ENCODE data around the gene NADSYN1. TPM values are rescaled to one million over a fixed set of nuclear protein-coding genes. Genes with fewer than 3 reads are reported as not detected.
A peak's percentile ranks its signal among the peaks of the same experiment; 100 is the strongest.

The NADSYN1 gene
- total and polyA plus RNA-seq, 2 donors from 2014 or later, result 34.9 to 72.9 TPM

DNA sequence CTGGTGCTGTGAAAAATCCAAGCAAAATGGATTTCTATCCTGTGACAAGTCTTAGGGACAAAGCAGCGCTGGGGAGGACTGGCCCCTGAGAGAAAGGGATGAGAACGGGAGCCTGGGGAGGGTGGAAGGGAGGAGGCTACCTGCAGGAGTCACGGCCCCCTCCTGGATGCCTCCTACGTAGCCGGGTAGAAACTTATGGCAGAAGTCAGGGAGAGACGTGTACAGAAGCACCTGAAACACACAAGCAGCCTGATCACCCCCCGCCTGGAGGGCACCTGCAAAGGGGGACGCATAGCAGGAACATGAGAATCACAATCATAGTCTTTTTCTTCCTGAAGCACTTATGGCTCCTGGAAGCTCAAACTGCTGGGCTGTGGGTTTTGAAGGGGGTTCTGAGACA, 10.9 kb upstream of the NADSYN1 start:
- DNase-seq (peak in 1 of 5 donors; percentile 44), FAIRE-seq (no peak)
- Histone ChIP-seq H3K27me3 (ENCODE audit: control insufficient read depth, insufficient read depth, low read length) (no peaks in the 10 kb centered on the region), H3K4me1 (ENCODE audit: control insufficient read depth in 2 of 3, insufficient read depth in 2 of 3, low read depth in 1 of 3, low read length in 3 of 3) (no peaks in the 10 kb centered on the region), H3K9ac (ENCODE audit: low read length in 3 of 3) (no peak overlapping the region), H3K36me3 (ENCODE audit: control insufficient read depth in 2 of 3, insufficient read depth in 3 of 3, low read length in 3 of 3) (peaks cover 0 to 12% (median 4%) of the 10 kb centered on the region in 3 donors), H3K27ac (ENCODE audit: low read depth in 2 of 2, low read length in 2 of 2) (no peak overlapping the region), H3K9me3 (ENCODE audit: control insufficient read depth in 2 of 3, insufficient read depth in 1 of 3, low read length in 3 of 3) (no peaks in the 10 kb centered on the region), H3K4me3 (ENCODE audit: low read length in 3 of 3) (no peak overlapping the region)
- TF ChIP-seq, protein P1, sequence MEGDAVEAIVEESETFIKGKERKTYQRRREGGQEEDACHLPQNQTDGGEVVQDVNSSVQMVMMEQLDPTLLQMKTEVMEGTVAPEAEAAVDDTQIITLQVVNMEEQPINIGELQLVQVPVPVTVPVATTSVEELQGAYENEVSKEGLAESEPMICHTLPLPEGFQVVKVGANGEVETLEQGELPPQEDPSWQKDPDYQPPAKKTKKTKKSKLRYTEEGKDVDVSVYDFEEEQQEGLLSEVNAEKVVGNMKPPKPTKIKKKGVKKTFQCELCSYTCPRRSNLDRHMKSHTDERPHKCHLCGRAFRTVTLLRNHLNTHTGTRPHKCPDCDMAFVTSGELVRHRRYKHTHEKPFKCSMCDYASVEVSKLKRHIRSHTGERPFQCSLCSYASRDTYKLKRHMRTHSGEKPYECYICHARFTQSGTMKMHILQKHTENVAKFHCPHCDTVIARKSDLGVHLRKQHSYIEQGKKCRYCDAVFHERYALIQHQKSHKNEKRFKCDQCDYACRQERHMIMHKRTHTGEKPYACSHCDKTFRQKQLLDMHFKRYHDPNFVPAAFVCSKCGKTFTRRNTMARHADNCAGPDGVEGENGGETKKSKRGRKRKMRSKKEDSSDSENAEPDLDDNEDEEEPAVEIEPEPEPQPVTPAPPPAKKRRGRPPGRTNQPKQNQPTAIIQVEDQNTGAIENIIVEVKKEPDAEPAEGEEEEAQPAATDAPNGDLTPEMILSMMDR (IDR thresholded peaks at IDR 0.05; ENCODE audit: borderline replicate concordance, extremely low read depth, insufficient read depth), result no peak
- intact Hi-C loops (cut with DNase I), result no loop called here

DNA sequence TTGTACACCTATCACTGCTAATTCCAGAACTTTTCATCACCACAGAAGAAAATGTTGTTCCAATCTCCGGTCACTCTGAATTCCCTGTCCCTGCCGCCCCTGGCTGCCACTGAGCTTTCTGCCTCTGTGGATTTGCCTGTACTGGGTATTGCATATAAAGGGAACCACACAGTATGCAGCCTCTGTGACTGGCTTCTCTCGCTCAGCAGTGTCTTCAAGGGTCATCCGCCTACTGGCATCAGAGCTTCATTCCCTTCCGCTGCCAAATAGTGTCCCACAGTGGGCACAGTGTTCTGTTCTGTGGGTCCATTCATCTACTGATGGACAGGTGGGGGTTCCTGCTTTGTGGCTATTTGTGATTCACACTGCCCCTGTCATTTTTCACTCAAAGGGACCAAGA, 10.1 kb upstream of the NADSYN1 start:
- Histone ChIP-seq H3K9ac (ENCODE audit: low read length in 3 of 3) (no peak overlapping the region), H3K4me3 (ENCODE audit: low read length in 3 of 3) (no peak overlapping the region), H3K36me3 (ENCODE audit: control insufficient read depth in 2 of 3, insufficient read depth in 3 of 3, low read length in 3 of 3) (peaks cover 0 to 12% (median 4%) of the 10 kb centered on the region in 3 donors), H3K27ac (ENCODE audit: low read depth in 2 of 2, low read length in 2 of 2) (no peak overlapping the region), H3K4me1 (ENCODE audit: control insufficient read depth in 2 of 3, insufficient read depth in 2 of 3, low read depth in 1 of 3, low read length in 3 of 3) (peaks cover 0 to 4% (median 0%) of the 10 kb centered on the region in 3 donors), H3K9me3 (ENCODE audit: control insufficient read depth in 2 of 3, insufficient read depth in 1 of 3, low read length in 3 of 3) (no peaks in the 10 kb centered on the region), H3K27me3 (ENCODE audit: control insufficient read depth, insufficient read depth, low read length) (no peaks in the 10 kb centered on the region)
- DNase-seq (peak in 1 of 5 donors; percentile 25), FAIRE-seq (no peak)
- intact Hi-C loops (cut with DNase I), result no loop called here
- TF ChIP-seq, protein P1 (IDR thresholded peaks at IDR 0.05; ENCODE audit: borderline replicate concordance, extremely low read depth, insufficient read depth), result no peak

DNA sequence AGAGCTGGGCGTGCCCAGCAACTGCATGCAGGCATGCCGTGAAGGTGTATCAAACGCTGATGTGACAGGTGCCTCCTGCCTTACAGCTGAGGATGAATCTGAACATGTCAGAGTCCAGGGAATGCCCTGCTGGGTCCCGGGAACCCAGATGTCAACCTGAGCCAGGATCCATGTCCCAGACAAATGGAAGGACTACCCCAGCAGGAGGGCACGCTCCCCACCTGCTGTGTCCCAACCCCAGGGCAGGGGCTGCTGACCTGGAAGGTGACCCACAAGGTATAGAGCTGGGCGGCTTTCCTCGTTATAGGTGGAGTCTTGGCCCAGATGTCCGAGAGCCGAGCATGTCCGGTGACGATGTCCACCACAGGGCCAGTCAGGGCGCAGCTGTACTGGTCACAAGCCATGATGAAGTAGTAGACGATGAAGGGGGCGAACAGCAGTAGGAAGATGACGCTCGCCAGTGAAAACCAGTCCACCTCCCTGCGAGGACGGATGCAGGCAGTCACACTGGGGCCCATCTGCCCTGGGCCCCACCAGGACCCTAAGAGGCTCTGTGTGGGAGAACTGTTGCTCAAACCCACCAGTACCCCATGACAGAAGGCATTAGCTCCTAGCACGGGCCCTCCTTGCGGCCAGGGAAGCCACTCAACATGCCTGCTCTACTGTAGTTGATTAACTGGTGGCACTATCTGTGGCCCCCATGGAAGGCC, 9.1 kb upstream of the NADSYN1 start:
- TF ChIP-seq, protein P1 (IDR thresholded peaks at IDR 0.05; ENCODE audit: borderline replicate concordance, extremely low read depth, insufficient read depth), result no peak
- Histone ChIP-seq H3K4me3 (ENCODE audit: low read length in 3 of 3) (no peak overlapping the region), H3K27me3 (ENCODE audit: control insufficient read depth, insufficient read depth, low read length) (no peaks in the 10 kb centered on the region), H3K4me1 (ENCODE audit: control insufficient read depth in 2 of 3, insufficient read depth in 2 of 3, low read depth in 1 of 3, low read length in 3 of 3) (peaks cover 0 to 6% (median under 1%) of the 10 kb centered on the region in 3 donors), H3K27ac (ENCODE audit: low read depth in 2 of 2, low read length in 2 of 2) (no peak overlapping the region), H3K9ac (ENCODE audit: low read length in 3 of 3) (no peak overlapping the region), H3K36me3 (ENCODE audit: control insufficient read depth in 2 of 3, insufficient read depth in 3 of 3, low read length in 3 of 3) (peaks cover 0 to 12% (median 4%) of the 10 kb centered on the region in 3 donors), H3K9me3 (ENCODE audit: control insufficient read depth in 2 of 3, insufficient read depth in 1 of 3, low read length in 3 of 3) (no peaks in the 10 kb centered on the region)
- intact Hi-C loops (cut with DNase I), result no loop called here
- no peak for DNase-seq
- FAIRE-seq, result no peak
